Neuronal stem cell (in vitro differentiated cells): ENCODE data around the gene MYO1E.

Experiments used
- DNase-seq: peaks from one replicate; pipeline ENCODE4 v3.0.0-alpha.2; 2013; ENCODE audit warnings: low spot score
- H2AFZ ChIP-seq: one replicate; pipeline ENCODE4 v1.6.1; 2013; ENCODE audit warnings: mild to moderate bottlenecking, low read length, inconsistent platforms
- H2AK5ac ChIP-seq: 2 replicates; pipeline ENCODE4 v1.6.1; 2013; ENCODE audit warnings: low read depth, mild to moderate bottlenecking, inconsistent platforms, low read length, moderate library complexity, mixed read lengths
- H2BK120ac ChIP-seq: 2 replicates; pipeline ENCODE4 v1.6.1; 2013; ENCODE audit warnings: low read depth, mild to moderate bottlenecking, inconsistent platforms, low read length, moderate library complexity, mixed read lengths
- H2BK12ac ChIP-seq: one replicate; pipeline ENCODE4 v1.6.1; 2013; ENCODE audit warnings: low read length, inconsistent platforms
- H2BK15ac ChIP-seq: 2 replicates; pipeline ENCODE4 v1.6.1; 2013; ENCODE audit warnings: mild to moderate bottlenecking, low read length, inconsistent platforms, mixed read lengths
- H2BK5ac ChIP-seq: one replicate; pipeline ENCODE4 v1.6.1; 2013; ENCODE audit warnings: inconsistent platforms, mild to moderate bottlenecking, low read length, moderate library complexity
- H3K14ac ChIP-seq: one replicate; pipeline ENCODE4 v1.6.1; 2013; ENCODE audit warnings: low read length, inconsistent platforms
- H3K18ac ChIP-seq: 2 replicates; pipeline ENCODE4 v1.6.1; 2013; ENCODE audit warnings: low read length, inconsistent platforms
- H3K23ac ChIP-seq: 2 replicates; pipeline ENCODE4 v1.6.1; 2013; ENCODE audit warnings: low read depth, mild to moderate bottlenecking, mixed read lengths, low read length, inconsistent platforms; ENCODE audit not compliant: poor library complexity
- H3K27ac ChIP-seq: replicated peaks from 3 replicates; pipeline ENCODE4 v1.5.1; 2013; ENCODE audit warnings: low read length, inconsistent platforms
- H3K27me3 ChIP-seq, 3 experiments: 2 replicates each; pipeline ENCODE4 v1.6.1; 2013; ENCODE audit warnings: low read length in 3 of 3, mild to moderate bottlenecking in 2 of 3, inconsistent platforms in 1 of 3, low read depth in 1 of 3, mixed read lengths in 1 of 3, moderate library complexity in 1 of 3; ENCODE audit not compliant: control insufficient read depth in 3 of 3, insufficient read depth in 3 of 3
- H3K36me3 ChIP-seq, 2 donors: replicated peaks in 1 of 2; 2 replicates each; pipeline ENCODE4 v1.6.1; 2013; ENCODE audit warnings: low read length in 2 of 2; ENCODE audit not compliant: control insufficient read depth in 2 of 2, insufficient read depth in 2 of 2
- H3K4ac ChIP-seq: 2 replicates; pipeline ENCODE4 v1.6.1; 2013; ENCODE audit warnings: inconsistent platforms, mild to moderate bottlenecking, low read length, moderate library complexity
- H3K4me1 ChIP-seq, 2 donors: 1 replicate in 1 of 2; 2 replicates in 1 of 2; pipeline ENCODE4 v1.6.1; 2013; ENCODE audit warnings: low read length in 2 of 2, low read depth in 1 of 2; ENCODE audit not compliant: control insufficient read depth in 2 of 2, insufficient read depth in 1 of 2
- H3K4me2 ChIP-seq: one replicate; pipeline ENCODE4 v1.6.1; 2013; ENCODE audit warnings: mild to moderate bottlenecking, low read length, inconsistent platforms; ENCODE audit not compliant: insufficient read depth, poor library complexity, severe bottlenecking
- H3K4me3 ChIP-seq, 2 donors: 2 replicates each; pipeline ENCODE4 v1.5.1; 2013; ENCODE audit warnings: low read length in 2 of 2, mild to moderate bottlenecking in 2 of 2, inconsistent platforms in 1 of 2, moderate library complexity in 1 of 2
- H3K79me1 ChIP-seq: one replicate; pipeline ENCODE4 v1.6.1; 2013; ENCODE audit warnings: low read depth, mild to moderate bottlenecking, inconsistent platforms, low read length, moderate library complexity
- H3K9ac ChIP-seq: one replicate; pipeline ENCODE4 v1.6.1; 2013; ENCODE audit warnings: mild to moderate bottlenecking, low read depth, low read length, inconsistent platforms; ENCODE audit not compliant: poor library complexity
- H3K9me3 ChIP-seq, 2 donors: replicated peaks in 1 of 2; 2 replicates each; pipeline versions ENCODE3 to v1.6.1; 2013; ENCODE audit warnings: low read length in 2 of 2, mild to moderate bottlenecking in 2 of 2, inconsistent platforms in 1 of 2, low read depth in 1 of 2, mixed read lengths in 1 of 2, moderate library complexity in 1 of 2; ENCODE audit not compliant: control insufficient read depth in 2 of 2, insufficient read depth in 1 of 2
- H4K8ac ChIP-seq: one replicate; pipeline ENCODE4 v1.6.1; 2013; ENCODE audit warnings: low read depth, mild to moderate bottlenecking, inconsistent platforms, low read length, moderate library complexity
- H4K91ac ChIP-seq: one replicate; pipeline ENCODE4 v1.6.1; 2013; ENCODE audit warnings: low read length, low read depth, mild to moderate bottlenecking, inconsistent platforms; ENCODE audit not compliant: poor library complexity
- WGBS, 2 donors: extraction: QIAGEN DNeasy Blood & Tissue Kit; methylation state at CpG; one replicate each; pipeline ENCODE4 v1.1.7; 2013; ENCODE audit warnings: missing lambda C conversion rate in 2 of 2, mixed read lengths in 1 of 2; ENCODE audit not compliant: insufficient read length in 2 of 2, insufficient replicate concordance in 1 of 2; ENCODE audit errors: extremely low coverage in 2 of 2; 5-methylcytosine and 5-hydroxymethylcytosine counted together

The MYO1E gene

GRCh38 chr15:59191855-59192237, 180.8 kb downstream of the MYO1E start:
- H3K14ac ChIP-seq: no peak overlapping the region
- peaks cover 0 to 2% of the 10 kb centered on the region in 2 donors for H3K4me1 ChIP-seq
- no peak overlapping the region for H3K9ac ChIP-seq
- H3K4ac ChIP-seq: no peak overlapping the region
- no CpG with 5 or more reads among the region's 6 CpGs for WGBS, 2 donors
- H2BK5ac ChIP-seq: no peak overlapping the region
- H3K27me3 ChIP-seq: no peaks in the 10 kb centered on the region
- no peak overlapping the region for H2BK12ac ChIP-seq
- no peaks in the 10 kb centered on the region for H3K79me1 ChIP-seq
- no peak overlapping the region for H2AFZ ChIP-seq
- H3K4me2 ChIP-seq: no peak overlapping the region
- no peak for DNase-seq
- H3K23ac ChIP-seq: no peak overlapping the region
- H3K4me3 ChIP-seq: no peak overlapping the region
- H3K36me3 ChIP-seq: peaks cover 0 to 60% of the 10 kb centered on the region in 2 donors
- no peak overlapping the region for H3K18ac ChIP-seq
- no peak overlapping the region for H2AK5ac ChIP-seq
- H2BK120ac ChIP-seq: no peak overlapping the region
- no peak overlapping the region for H4K91ac ChIP-seq
- no peak overlapping the region for H3K27ac ChIP-seq
- no peak overlapping the region for H2BK15ac ChIP-seq
- peaks cover 0 to 10% of the 10 kb centered on the region in 2 donors for H3K9me3 ChIP-seq
- H4K8ac ChIP-seq: no peak overlapping the region

DNA sequence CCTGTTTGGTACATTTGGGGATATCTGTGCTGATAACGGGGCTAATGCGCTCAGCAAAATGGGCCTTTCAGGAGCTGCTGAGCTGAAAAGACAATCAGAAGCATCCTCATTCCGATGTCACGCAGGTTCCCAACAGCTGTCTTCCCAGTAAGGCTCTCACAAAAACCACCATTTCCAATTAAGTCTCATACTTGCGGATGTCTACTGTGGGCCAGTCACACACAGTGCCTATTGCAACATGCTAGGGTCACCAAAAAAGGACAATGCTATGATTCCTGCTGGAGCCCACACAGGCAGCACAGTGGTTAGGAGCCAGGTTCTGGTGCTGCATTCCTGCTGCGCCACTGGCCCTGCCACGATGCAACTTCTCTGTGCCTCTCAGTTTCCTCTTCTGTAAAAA, 182.4 kb downstream of the MYO1E start:
- no peak overlapping the region for H2BK5ac ChIP-seq
- no peak overlapping the region for H4K8ac ChIP-seq
- no peak overlapping the region for H2AK5ac ChIP-seq
- no peak overlapping the region for H3K4ac ChIP-seq
- H2BK12ac ChIP-seq: no peak overlapping the region
- no peak overlapping the region for H2AFZ ChIP-seq
- no peaks in the 10 kb centered on the region for H3K79me1 ChIP-seq
- H2BK120ac ChIP-seq: no peak overlapping the region
- H3K14ac ChIP-seq: no peak overlapping the region
- H3K4me3 ChIP-seq: no peak overlapping the region
- no peak for DNase-seq
- no peak overlapping the region for H3K9ac ChIP-seq
- no peaks in the 10 kb centered on the region for H3K27me3 ChIP-seq
- no CpG with 5 or more reads among the region's 7 CpGs for WGBS, 2 donors
- H2BK15ac ChIP-seq: no peak overlapping the region
- H3K9me3 ChIP-seq: peaks cover 0 to 10% of the 10 kb centered on the region in 2 donors
- no peak overlapping the region for H3K23ac ChIP-seq
- H3K4me1 ChIP-seq: peaks cover 0 to 2% of the 10 kb centered on the region in 2 donors
- no peak overlapping the region for H3K4me2 ChIP-seq
- peaks cover 0 to 54% of the 10 kb centered on the region in 2 donors for H3K36me3 ChIP-seq
- H3K18ac ChIP-seq: no peak overlapping the region
- no peak overlapping the region for H3K27ac ChIP-seq
- H4K91ac ChIP-seq: no peak overlapping the region

- Histone ChIP-seq H2AFZ (no peak overlapping the region), H3K4me2 (no peak overlapping the region), H2AK5ac (no peak overlapping the region), H2BK120ac (no peak overlapping the region), H4K8ac (no peak overlapping the region), H3K23ac (no peak overlapping the region), H3K9ac (no peak overlapping the region), H3K14ac (no peak overlapping the region), H3K27ac (no peak overlapping the region), H3K4me1 (peaks cover 0 to 2% of the 10 kb centered on the region in 2 donors), H3K36me3 (peaks cover 0 to 47% of the 10 kb centered on the region in 2 donors), H2BK15ac (no peak overlapping the region), H3K27me3 (no peaks in the 10 kb centered on the region), H3K9me3 (peaks cover 0 to 10% of the 10 kb centered on the region in 2 donors), H2BK12ac (no peak overlapping the region), H3K18ac (no peak overlapping the region), H3K4ac (no peak overlapping the region), H3K79me1 (no peaks in the 10 kb centered on the region), H4K91ac (no peak overlapping the region), H3K4me3 (no peak overlapping the region), H2BK5ac (no peak overlapping the region)
- no peak for DNase-seq
- WGBS, 2 donors: no CpG with 5 or more reads among the region's 5 CpGs
Observed at GRCh38 chr15:59189241-59189640, 183.4 kb downstream of the MYO1E start.

DNA sequence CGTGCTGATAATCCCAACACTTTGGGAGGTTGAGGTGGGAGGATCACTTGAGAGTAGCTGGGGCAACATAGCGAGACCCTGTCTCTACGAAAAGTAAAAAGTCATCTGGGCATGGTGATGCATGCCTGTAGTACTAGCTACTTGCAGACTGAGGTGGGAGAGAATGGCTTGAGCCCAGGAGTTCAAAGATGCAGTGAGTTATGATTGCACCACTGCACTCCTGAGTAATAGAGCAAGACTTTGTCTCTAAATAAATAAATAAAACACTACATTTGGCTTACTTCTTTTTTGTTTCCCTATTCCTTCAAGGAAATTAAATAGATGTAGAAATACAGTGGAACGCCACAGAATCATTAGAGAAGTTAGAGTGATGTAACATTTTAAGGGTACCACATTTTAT, 186.2 kb downstream of the MYO1E start:
- H4K91ac ChIP-seq: no peak overlapping the region
- H3K79me1 ChIP-seq: no peaks in the 10 kb centered on the region
- no peak overlapping the region for H3K23ac ChIP-seq
- no peak overlapping the region for H2BK15ac ChIP-seq
- no peak overlapping the region for H3K4me2 ChIP-seq
- H4K8ac ChIP-seq: no peak overlapping the region
- no peak overlapping the region for H2BK12ac ChIP-seq
- no peak for DNase-seq
- WGBS, 2 donors: no CpG with 5 or more reads among the region's 4 CpGs
- H3K27me3 ChIP-seq: no peaks in the 10 kb centered on the region
- H3K4me1 ChIP-seq: peaks cover 0 to 2% of the 10 kb centered on the region in 2 donors
- H3K9ac ChIP-seq: no peak overlapping the region
- H3K14ac ChIP-seq: no peak overlapping the region
- H2BK5ac ChIP-seq: no peak overlapping the region
- no peak overlapping the region for H3K27ac ChIP-seq
- no peak overlapping the region for H2AK5ac ChIP-seq
- no peak overlapping the region for H2BK120ac ChIP-seq
- H3K9me3 ChIP-seq: peaks cover 1 to 22% of the 10 kb centered on the region in 2 donors
- no peak overlapping the region for H2AFZ ChIP-seq
- no peak overlapping the region for H3K4me3 ChIP-seq
- H3K36me3 ChIP-seq: peaks cover 0 to 30% of the 10 kb centered on the region in 2 donors
- H3K18ac ChIP-seq: no peak overlapping the region
- H3K4ac ChIP-seq: no peak overlapping the region
